Measurements from ENCODE around the gene B4GALNT4.
"Not testable (repeated sequence)": the region's sequence is repeated elsewhere in the genome, so short reads cannot be mapped to it uniquely, and the experiment has no call there.

The B4GALNT4 gene

GRCh38 chr11:406796-407650, 37.7 kb downstream of the B4GALNT4 start:
- peak; percentile 83 for DNase-seq (ENCODE audit: low read depth)

DNA sequence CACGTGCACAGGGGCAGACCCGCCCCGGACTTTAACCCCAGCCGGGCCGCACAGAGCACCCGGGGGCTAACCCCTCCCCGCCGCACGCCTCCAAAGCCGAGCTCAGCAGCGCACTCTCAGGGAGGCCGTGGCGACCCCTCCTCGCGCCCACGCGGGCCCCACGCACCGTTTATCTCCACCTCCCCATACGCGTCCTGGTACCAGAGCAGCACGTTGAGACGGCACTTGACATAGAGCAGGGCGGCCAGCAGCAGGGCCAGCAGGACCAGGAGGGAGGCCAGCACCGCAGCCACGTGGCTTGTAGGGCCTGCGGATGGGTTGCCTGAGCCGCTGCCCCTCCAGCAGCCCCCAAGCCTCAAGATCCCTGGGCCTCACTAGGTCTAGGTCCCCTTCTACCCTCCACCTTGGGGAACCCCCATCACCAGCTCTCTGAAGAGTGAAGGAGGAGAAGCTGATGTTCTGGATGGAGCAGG, 38.4 kb downstream of the B4GALNT4 start:
- DNase-seq (ENCODE audit: low read depth): no peak

DNA sequence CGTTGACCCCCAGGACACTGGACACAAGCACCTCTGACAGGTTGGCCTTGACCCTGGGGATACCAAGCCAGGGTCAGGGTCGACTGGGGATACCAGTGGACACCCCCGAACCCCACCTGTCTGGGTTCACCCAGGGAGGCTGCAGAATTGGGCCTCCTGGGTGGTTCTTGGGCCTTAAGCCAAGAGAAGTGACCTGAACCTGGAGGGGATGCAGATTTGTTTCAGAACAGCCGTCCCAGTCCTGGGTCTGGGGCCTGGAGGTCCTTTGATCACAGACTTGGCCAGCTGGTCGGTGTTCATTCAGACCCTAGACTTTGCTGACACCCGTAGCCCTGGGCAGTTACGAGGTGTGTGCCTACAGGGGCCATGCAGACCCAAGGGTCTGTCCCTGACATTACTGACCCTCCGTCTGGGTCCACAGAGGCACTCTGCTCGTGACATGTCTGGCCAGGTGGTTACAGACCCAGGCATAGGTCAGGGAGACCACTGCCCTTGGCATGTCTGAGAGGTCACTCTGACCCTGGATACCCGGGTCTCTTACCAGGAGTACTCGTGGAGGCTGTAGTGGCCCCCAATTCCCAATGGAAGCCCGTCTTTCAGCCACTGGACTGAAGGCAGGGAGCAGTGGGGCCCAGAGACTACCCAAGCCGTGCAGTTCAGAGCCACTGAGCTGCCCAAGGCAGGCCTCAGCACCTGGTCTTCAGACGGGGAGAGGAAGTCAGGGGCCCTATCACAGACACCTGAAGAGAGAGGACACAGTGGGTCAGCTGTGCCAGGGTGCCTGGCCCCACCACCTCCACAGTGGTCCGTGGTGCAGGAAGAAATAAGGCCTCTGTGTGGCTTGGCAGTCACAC, 39.1 kb downstream of the B4GALNT4 start:
- DNase-seq (ENCODE audit: low read depth): no peak

GRCh38 chr11:409008-409599, 39.8 kb downstream of the B4GALNT4 start:
- no peak for DNase-seq (ENCODE audit: low read depth)

DNA sequence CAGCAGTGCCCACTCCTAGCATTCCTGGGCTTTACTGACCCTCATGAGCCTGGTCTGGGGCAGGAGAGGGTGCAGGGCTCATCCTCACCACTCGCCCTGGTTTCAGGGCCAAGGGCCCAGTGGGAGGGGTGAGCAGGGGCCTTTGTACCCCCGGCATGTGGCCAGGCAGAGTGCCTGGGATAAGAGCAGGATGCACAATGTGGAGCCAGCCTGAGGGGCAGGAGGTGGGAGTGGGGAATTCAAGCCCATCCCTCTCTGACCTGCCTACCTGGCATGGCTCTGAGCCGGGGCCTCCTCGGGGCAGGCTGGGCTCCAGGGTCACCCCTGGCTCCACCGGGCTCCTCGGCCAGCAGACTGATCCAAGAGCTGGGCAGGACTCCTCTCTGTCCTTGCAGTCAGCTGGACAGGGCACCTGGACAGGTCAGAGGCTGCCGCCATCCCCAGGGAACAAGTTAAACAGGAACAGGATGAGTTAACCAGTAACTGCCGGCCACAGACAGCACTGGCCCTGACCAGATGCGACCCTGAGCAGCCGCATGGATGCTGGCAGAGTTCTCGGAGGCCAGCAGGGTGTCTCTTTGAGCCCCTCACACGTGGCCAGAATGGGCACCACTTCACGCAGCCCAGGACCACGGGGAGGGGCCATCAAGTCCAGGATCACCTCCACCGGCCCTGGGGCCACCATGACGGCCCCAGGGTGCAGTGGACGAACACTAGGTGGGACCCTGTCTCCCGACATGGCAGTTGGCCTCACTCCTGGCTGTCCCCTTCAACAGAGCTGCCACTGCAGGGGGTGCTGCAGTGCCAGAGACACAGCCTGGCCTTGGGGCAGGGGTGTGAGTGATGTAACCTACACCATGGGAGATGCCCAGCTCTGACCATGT, 40.5 kb downstream of the B4GALNT4 start:
- no peak for DNase-seq (ENCODE audit: low read depth)

DNA sequence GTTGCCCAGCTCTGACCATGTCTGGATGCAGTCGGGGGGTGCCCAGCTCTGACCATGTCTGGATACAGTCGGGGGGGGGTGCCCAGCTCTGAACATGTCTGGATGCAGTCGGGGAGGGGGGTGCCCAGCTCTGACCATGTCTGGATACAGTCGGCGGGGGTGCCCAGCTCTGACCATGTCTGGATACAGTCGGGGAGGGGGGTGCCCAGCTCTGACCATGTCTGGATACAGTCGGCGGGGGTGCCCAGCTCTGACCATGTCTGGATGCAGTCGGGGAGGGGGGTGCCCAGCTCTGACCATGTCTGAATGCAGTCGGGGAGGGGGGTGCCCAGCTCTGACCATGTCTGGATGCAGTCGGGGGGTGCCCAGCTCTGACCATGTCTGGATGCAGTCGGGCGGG, 41.4 kb downstream of the B4GALNT4 start:
- DNase-seq (ENCODE audit: low read depth): not testable (repeated sequence)

DNA sequence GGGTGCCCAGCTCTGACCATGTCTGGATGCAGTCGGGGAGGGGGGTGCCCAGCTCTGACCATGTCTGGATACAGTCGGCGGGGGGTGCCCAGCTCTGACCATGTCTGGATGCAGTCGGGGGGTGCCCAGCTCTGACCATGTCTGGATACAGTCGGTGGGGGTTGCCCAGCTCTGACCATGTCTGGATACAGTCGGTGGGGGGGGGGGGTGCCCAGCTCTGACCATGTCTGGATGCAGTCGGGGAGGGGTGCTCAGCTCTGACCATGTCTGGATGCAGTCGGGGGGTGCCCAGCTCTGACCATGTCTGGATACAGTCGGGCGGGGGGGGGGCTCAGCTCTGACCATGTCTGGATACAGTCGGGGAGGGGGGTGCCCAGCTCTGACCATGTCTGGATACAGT, 42.2 kb downstream of the B4GALNT4 start:
- DNase-seq (ENCODE audit: low read depth): not testable (repeated sequence)

DNA sequence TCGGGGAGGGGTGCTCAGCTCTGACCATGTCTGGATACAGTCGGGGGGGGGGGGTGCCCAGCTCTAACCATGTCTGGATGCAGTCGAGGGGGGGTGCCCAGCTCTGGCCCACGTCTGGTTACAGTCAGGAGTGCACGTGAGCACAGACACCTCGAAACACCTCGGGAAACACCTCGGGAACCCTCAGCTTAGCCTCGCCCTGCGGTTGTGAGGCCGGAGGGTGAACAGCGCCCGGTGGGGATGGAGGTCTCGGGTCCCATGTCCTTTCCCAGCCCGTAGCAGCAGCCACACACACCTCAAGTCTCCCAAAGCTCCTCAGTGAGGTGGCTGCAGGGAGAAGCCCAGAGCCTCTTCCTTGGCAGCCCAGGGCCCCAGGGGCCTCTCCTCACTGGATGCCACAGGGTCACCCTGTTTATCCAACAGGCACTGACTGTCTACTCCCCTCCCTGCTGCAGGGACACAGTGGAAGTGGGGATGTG, 43.4 kb downstream of the B4GALNT4 start:
- DNase-seq (ENCODE audit: low read depth): no peak

DNA sequence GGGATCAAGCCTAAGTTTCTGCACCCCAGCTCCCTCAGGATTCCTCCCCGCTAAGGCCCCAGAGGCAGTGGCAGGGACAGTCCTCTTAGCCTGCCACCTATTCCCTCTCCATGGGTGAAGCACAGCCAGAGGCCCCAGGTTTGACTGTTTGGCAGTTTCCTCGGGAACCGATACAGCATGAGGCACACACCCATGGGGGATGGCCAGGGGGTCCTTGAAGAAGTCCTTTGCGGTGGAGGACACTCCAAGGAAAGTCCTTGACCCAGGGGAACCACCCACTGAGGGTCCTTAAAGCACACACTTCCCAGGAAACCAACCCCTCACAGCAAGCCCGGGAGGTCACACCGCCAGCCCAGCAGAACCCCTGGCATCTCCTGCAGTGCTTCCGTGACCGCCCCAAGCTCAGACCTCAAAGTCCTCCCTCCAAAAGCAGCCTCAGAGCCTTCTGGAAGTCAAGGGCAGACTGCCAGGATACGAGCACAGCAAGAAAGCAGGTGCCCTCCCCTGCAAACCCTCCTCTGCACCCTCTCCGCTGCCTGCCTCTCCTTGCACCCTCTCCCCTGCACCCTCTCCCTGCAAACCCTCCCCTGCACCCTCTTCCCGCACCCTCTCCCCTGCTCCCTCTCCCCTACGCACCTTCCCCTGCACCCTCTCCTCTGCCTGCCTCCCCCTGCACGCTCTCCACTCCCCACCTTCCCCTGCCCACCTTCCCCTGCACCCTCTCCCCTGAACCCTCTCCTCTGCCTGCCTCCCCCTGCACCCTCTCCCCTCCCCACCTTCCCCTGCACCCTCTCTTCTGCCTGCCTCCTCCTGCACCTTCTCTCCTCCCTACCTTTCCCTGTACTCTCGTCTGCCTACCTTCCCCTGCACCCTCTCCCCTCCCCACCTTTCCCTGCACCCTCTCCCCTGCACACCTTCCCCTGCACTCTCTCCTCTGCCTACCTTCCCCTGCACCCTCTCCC, 44.1 kb downstream of the B4GALNT4 start:
- DNase-seq (ENCODE audit: low read depth): no peak

DNA sequence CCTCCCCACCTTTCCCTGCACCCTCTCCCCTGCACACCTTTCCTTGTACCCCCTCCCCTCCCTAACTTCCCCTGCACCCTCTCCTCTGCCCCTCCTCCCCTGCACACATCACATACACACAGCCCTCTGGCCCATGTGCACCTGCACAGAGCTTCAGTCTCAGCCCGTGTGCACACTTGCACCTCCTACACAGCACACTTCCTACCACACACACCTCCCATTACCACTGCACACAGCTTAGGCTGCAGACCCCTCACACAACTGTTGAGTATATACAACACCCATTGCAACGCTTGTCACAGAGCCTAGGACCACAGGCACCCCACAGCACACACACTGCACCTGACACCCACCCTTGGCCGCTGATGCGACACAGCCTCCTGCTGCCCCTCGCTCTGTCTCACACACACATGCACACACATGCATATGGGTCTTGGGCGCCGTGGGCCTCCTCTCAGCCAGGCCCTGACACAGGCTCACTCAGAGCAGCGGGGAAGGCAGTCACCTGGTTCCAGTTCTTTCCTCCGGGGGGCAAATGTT, 45.1 kb downstream of the B4GALNT4 start:
- no peak for DNase-seq (ENCODE audit: low read depth)

DNA sequence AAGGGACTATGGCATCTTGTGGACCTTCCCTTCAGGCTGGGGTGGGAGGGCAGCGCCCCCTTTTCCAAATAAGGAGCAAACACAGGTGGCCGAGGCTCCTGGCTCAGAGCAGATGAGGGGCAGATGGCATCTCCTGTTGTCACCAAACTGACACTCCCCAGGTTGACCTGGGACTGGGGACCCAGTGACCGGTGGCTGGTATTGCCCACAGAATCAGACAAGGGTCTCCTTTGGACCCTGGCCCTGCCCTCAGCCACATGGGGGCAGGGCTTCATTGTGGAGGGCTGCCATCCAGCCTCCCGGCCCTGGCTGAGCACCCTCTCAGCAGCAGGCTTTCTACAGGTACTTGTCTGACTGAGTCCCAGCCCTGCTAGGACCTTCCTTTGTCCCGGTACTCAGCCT, 46.3 kb downstream of the B4GALNT4 start:
- no peak for DNase-seq (ENCODE audit: low read depth)

DNA sequence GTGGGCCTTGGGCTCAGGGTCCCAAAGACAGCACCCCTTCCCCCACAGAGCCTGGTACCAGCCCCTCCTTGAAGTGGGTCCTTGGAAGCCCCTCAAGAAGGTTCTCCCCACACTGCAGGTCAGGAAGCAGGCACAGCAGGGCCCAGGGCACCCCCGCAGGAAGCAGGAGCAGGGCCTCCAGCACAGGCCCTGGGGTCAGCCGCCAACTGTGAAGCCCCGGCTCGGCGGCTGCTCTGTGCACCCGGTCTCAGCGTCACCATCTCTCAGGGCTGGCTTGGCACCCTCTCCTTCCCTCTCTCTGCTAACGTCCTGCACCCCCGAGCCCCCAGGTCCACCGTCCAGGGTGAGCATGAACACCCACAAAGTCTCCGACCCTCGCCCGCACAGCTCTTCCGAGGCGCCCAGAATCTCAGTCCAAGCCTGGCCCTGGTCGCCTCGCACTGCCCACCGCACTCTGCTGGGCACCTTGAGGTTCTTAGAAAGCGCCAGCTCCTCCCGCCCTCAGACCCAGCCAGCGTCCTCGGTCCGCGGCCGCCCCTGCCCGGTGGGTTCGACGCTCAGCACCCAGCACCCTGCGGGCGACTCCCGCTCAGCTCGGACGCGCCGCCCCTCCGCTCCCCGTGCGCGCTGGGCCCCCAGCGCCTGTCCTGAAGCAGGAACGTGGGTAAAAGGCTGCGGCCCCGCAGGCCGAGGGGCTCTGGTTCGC, 46.9 kb downstream of the B4GALNT4 start:
- DNase-seq (ENCODE audit: low read depth): no peak

- DNase-seq (ENCODE audit: low read depth): peak; percentile 33
Measured at GRCh38 chr11:416757-417621, 47.7 kb downstream of the B4GALNT4 start.

- DNase-seq (ENCODE audit: low read depth): no peak
Measured at GRCh38 chr11:417652-418342, 48.5 kb downstream of the B4GALNT4 start.

DNA sequence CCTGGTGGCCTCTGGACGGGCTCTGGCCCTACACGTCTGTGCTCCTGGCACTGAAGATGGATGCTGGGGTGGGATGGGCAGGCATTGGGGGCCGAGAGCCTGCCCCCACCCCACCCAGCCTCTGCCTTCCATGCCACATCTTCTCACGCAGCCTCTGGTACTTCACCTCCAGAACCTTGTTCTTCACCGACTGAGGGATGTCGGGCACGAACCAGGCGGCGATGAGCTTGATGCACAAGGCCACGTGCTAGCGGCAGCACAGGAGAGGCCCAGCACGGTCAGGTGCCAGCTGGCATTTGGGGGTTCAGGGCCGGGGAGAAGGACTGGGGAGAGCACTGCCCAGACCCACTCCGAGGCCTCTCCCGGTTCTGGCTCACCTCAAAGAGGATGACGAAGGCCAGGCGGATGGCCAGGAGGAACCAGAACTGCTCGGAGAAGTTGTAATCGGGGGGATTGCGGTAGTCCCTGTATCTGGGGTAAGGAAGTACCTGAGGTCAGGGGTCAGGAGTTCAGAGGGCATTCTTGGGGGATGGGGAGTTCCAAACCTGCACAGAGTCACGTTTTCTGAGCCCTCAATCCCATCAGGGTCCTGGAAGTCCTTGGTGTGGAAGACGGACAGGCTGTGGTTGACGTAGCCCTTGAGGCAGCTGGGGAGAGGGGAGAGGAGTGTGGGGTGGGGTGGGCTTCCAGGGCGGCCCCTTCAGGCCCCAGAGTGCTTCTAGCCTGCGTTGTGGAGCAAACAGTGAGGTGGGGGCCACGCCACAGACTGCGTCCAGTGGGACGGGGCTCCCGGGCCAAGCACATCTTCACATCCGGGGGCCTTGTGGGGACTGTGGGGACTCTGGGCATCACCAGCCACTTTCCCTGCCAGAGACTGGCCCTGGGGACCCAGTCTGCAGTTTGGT, 49.3 kb downstream of the B4GALNT4 start:
- no peak for DNase-seq (ENCODE audit: low read depth)

- DNase-seq (ENCODE audit: low read depth): no peak
Measured at GRCh38 chr11:419248-420005, 50.1 kb downstream of the B4GALNT4 start.

All from activated T-cell treated with anti-CD3 and anti-CD28 coated beads for 1 hour (primary cell).